ENCODE measurements around the gene CCDC12. TPM values are rescaled to one million over a fixed set of nuclear protein-coding genes. Genes with fewer than 3 reads are reported as not detected.

CCDC12 gene
- total RNA-seq, 4 donors from 2014 or later, result 55.5 to 87.5 (median 67.5) TPM

DNA sequence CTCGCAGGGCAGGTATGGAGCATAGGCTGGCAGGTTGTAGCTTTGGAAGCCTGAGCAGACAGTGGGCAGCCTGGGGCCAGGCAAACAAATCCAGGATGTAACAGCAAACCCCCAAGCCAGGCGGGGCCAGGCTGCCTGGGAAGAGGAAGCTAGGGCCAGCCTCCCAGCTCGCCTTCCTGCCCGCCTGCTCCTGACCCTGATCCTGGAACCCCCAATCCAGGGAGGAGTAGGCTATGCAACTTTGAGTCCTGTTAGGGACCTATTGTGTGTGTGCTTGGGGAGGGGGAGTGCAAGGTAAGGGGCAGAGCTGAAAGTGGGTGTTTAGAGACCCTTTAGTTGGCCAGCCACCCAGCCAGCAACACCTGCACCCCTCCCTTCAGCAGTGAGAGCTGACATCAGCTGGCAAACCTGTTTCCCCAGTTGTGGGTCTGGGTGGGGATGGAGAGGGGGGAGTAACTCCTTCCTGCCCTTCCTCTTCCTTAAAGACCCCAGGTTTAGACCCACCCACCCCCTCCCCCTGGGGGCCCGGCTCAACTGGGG lies 5.5 kb upstream of the CCDC12 start:
- no peaks in the 10 kb centered on the region for H3K9me3 ChIP-seq
- peak overlapping the region; percentile 96 to 99 (median 97) for H3K27ac ChIP-seq
- H3K4me1 ChIP-seq, result peaks cover 51 to 94% (median 75%) of the 10 kb centered on the region in 3 donors
- peak overlapping the region; percentile 66 to 88 (median 70) for H3K4me3 ChIP-seq
- 0% methylated on average over 1 of the region's 5 CpGs; no CpG with 5 or more reads in 1 of the 2 donors for WGBS, 2 donors
- no peaks in the 10 kb centered on the region for H3K27me3 ChIP-seq
- DNase-seq, result no peak
- H3K36me3 ChIP-seq, result peaks cover 0 to 6% (median 0%) of the 10 kb centered on the region in 3 donors
- peak in 2 of 4 donors; percentile 42 to 48 for TF ChIP-seq POLR2A (IDR thresholded peaks at IDR 0.05)
- TF ChIP-seq, protein P1, sequence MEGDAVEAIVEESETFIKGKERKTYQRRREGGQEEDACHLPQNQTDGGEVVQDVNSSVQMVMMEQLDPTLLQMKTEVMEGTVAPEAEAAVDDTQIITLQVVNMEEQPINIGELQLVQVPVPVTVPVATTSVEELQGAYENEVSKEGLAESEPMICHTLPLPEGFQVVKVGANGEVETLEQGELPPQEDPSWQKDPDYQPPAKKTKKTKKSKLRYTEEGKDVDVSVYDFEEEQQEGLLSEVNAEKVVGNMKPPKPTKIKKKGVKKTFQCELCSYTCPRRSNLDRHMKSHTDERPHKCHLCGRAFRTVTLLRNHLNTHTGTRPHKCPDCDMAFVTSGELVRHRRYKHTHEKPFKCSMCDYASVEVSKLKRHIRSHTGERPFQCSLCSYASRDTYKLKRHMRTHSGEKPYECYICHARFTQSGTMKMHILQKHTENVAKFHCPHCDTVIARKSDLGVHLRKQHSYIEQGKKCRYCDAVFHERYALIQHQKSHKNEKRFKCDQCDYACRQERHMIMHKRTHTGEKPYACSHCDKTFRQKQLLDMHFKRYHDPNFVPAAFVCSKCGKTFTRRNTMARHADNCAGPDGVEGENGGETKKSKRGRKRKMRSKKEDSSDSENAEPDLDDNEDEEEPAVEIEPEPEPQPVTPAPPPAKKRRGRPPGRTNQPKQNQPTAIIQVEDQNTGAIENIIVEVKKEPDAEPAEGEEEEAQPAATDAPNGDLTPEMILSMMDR (IDR thresholded peaks at IDR 0.05), result no peak
- intact Hi-C loops (cut with DNase I), result no loop called here

- Histone ChIP-seq H3K9me3 (no peaks in the 10 kb centered on the region), H3K27ac (peak overlapping the region; percentile 96 to 99 (median 97)), H3K27me3 (no peaks in the 10 kb centered on the region), H3K36me3 (peaks cover 0 to 6% (median 0%) of the 10 kb centered on the region in 3 donors), H3K4me1 (peaks cover 33 to 86% (median 64%) of the 10 kb centered on the region in 3 donors), H3K4me3 (peak overlapping the region; percentile 66 to 88 (median 70))
- no peak for DNase-seq
- no CpG with 5 or more reads among the region's 40 CpGs for WGBS, 2 donors
- TF ChIP-seq, protein P1 (IDR thresholded peaks at IDR 0.05), result no peak
- TF ChIP-seq POLR2A (IDR thresholded peaks at IDR 0.05), result no peak
- intact Hi-C loops (cut with DNase I), result loop anchor here (5.0 kb wide), 1 partner anchor 43 kb away; no protein-coding TSS in a partner anchor
Measured at GRCh38 chr3:46979958-46980497, 3.5 kb upstream of the CCDC12 start.

GRCh38 chr3:46978985-46979944 lies 2.7 kb upstream of the CCDC12 start, which contains the start of gene NBEAL2:
Gene NBEAL2 (plus strand): TSS chr3:46979666. CDS start chr3:46979862, 196 bp downstream.
- WGBS, 2 donors, result 0 to 4% methylated on average over 13 to 16 of the region's 73 CpGs
- peak; percentile 75 for DNase-seq
- peak within 1 kb of the TSS; percentile 96 to 99 (median 97) for H3K27ac ChIP-seq
- H3K4me3 ChIP-seq, result peak within 1 kb of the TSS; percentile 66 to 88 (median 70)
- H3K27me3 ChIP-seq, result no peaks in the 10 kb centered on the region
- peaks cover 32 to 86% (median 64%) of the 10 kb centered on the region in 3 donors for H3K4me1 ChIP-seq
- TF ChIP-seq, protein P1 (IDR thresholded peaks at IDR 0.05), result peak in 2 of 6 experiments; percentile 15 to 21
- peak in 3 of 4 donors; percentile 76 to 93 (median 90) for TF ChIP-seq POLR2A (IDR thresholded peaks at IDR 0.05)
- H3K36me3 ChIP-seq, result peaks cover 0 to 6% (median 0%) of the 10 kb centered on the region in 3 donors
- intact Hi-C loops (cut with DNase I), result loop anchor here (5.0 kb wide), 1 partner anchor 42 kb away; no protein-coding TSS in a partner anchor
- H3K9me3 ChIP-seq, result no peaks in the 10 kb centered on the region

GRCh38 chr3:46978381-46978780 lies 1.8 kb upstream of the CCDC12 start:
- Histone ChIP-seq H3K4me3 (peak overlapping the region in 3 of 4 donors; percentile 66 to 88 (median 69)), H3K4me1 (peaks cover 32 to 86% (median 65%) of the 10 kb centered on the region in 3 donors), H3K27ac (peak overlapping the region; percentile 96 to 99 (median 97)), H3K27me3 (no peaks in the 10 kb centered on the region), H3K9me3 (no peaks in the 10 kb centered on the region), H3K36me3 (peaks cover 0 to 2% (median 0%) of the 10 kb centered on the region in 3 donors)
- intact Hi-C loops (cut with DNase I), result loop anchor here (5.0 kb wide), 1 partner anchor 41 kb away; no protein-coding TSS in a partner anchor
- TF ChIP-seq, protein P1 (IDR thresholded peaks at IDR 0.05), result no peak
- no peak for TF ChIP-seq POLR2A (IDR thresholded peaks at IDR 0.05)
- no peak for DNase-seq
- WGBS, 2 donors, result 89 to 97% methylated on average over 3 to 7 of the region's 9 CpGs
